K562 (cell line): ENCODE data around the gene CCAR1. TPM values are rescaled to one million over a fixed set of nuclear protein-coding genes. Genes with fewer than 3 reads are reported as not detected.

ENCODE experiments used
- BHLHE40 ChIP-seq: IDR thresholded peaks from 2 replicates; pipeline ENCODE4 v1.6.1; 2011; ENCODE audit warnings: low read length, improper control_type of control experiment
- BRCA1 ChIP-seq, 2 experiments: fragments of 450-650 bp in 1 of 2; sonication (generic) in 1 of 2; formaldehyde crosslinking in 1 of 2; IDR thresholded peaks; 2 replicates each; pipeline versions ENCODE4 v1.5.0 to v1.6.1; 2017 to 2020; ENCODE audit warnings: mild to moderate bottlenecking in 1 of 2, missing genetic modification reagents in 1 of 2
- CREB1 ChIP-seq, 2 experiments: sonication (generic) in 1 of 2; formaldehyde crosslinking in 1 of 2; IDR thresholded peaks; 2 replicates each; pipeline versions ENCODE4 v1.6.1 to v1.8.0; 2012 to 2022; ENCODE audit warnings: inconsistent platforms in 1 of 2, mild to moderate bottlenecking in 1 of 2, missing genetic modification reagents in 1 of 2, moderate library complexity in 1 of 2
- CTCF ChIP-seq, 3 experiments: IDR thresholded peaks in 2 of 3; conservative IDR thresholded peaks in 1 of 3; 2 replicates each; pipeline ENCODE4 v1.5.1; 2011 to 2012; ENCODE audit warnings: low read length in 3 of 3, mild to moderate bottlenecking in 3 of 3, control low read depth in 2 of 3, improper control_type of control experiment in 1 of 3, inconsistent platforms in 1 of 3, low read depth in 1 of 3, mixed read lengths in 1 of 3, moderate library complexity in 1 of 3; ENCODE audit not compliant: insufficient read depth in 2 of 3
- ELF2 ChIP-seq: fragments of 250-450 bp; sonication (Bioruptor Pico); IDR thresholded peaks from 2 replicates; pipeline ENCODE4 v1.5.0; 2021; ENCODE audit warnings: mild to moderate bottlenecking
- GATAD2A ChIP-seq: fragments of 450-650 bp; IDR thresholded peaks from 2 replicates; pipeline ENCODE4 v1.6.1; 2017
- MCM3 ChIP-seq: fragments of 450-650 bp; IDR thresholded peaks from 2 replicates; pipeline ENCODE4 v1.6.1; 2016
- RAD21 ChIP-seq, 2 experiments: fragments of 250-450 bp in 1 of 2; fragments of 450-650 bp in 1 of 2; sonication (Bioruptor Pico) in 1 of 2; formaldehyde crosslinking in 1 of 2; IDR thresholded peaks in 1 of 2; conservative IDR thresholded peaks in 1 of 2; 2 replicates each; pipeline versions ENCODE4 v1.4.0 to v1.8.0; 2020 to 2022; ENCODE audit warnings: mild to moderate bottlenecking in 2 of 2, moderate library complexity in 1 of 2
- RFX1 ChIP-seq: fragments of 450-650 bp; IDR thresholded peaks from 2 replicates; pipeline ENCODE4 v1.6.1; 2016; ENCODE audit warnings: mild to moderate bottlenecking, moderate library complexity
- YBX1 ChIP-seq: fragments of 450-650 bp; IDR thresholded peaks from 2 replicates; pipeline ENCODE4 v1.7.1; 2016; ENCODE audit warnings: mild to moderate bottlenecking
- ZBTB43 ChIP-seq: sonication (generic); formaldehyde crosslinking; IDR thresholded peaks from 2 replicates; pipeline ENCODE4 v1.8.0; 2023; ENCODE audit warnings: mild to moderate bottlenecking, missing genetic modification reagents
- ZBTB8A ChIP-seq: fragments of 450-650 bp; IDR thresholded peaks from 2 replicates; pipeline ENCODE4 v1.6.1; 2018; ENCODE audit warnings: mild to moderate bottlenecking, moderate library complexity; ENCODE audit not compliant: partially characterized antibody
- ZC3H4 ChIP-seq: sonication (generic); formaldehyde crosslinking; IDR thresholded peaks from 2 replicates; pipeline ENCODE4 v1.9.0; 2021; ENCODE audit warnings: missing genetic modification reagents, borderline replicate concordance
- ZNF134 ChIP-seq: fragments of 250-450 bp; sonication (Bioruptor Pico); conservative IDR thresholded peaks from 2 replicates; pipeline ENCODE4 v1.4.0; 2020
- ZNF282 ChIP-seq: sonication (generic); formaldehyde crosslinking; IDR thresholded peaks from 2 replicates; pipeline ENCODE4 v1.8.1; 2023; ENCODE audit warnings: missing genetic modification reagents
- ZNF398 ChIP-seq: fragments of 250-450 bp; sonication (Bioruptor Pico); IDR thresholded peaks from 2 replicates; pipeline ENCODE4 v1.8.0; 2021; ENCODE audit warnings: moderate library complexity, mild to moderate bottlenecking, inconsistent platforms
- ZNF408 ChIP-seq: fragments of 250-450 bp; sonication (Bioruptor Pico); IDR thresholded peaks from 2 replicates; pipeline ENCODE4 v1.4.0; 2020; ENCODE audit warnings: low read depth, mild to moderate bottlenecking, moderate library complexity
- ZNF695 ChIP-seq: fragments of 450-650 bp; formaldehyde crosslinking; IDR thresholded peaks from 2 replicates; pipeline ENCODE4 v1.4.0; 2020; ENCODE audit warnings: mild to moderate bottlenecking, moderate library complexity
- polyA plus RNA-seq, 8 experiments: library from polyadenylated mRNA; depleted of rRNA in 4 of 8; stranded (reverse) in 5 of 8; unstranded in 3 of 8; fragments of >200 nt; fragmentation: Nextera tagmentation in 2 of 8; fragmentation: Illumina TruSeq in 1 of 8; extraction: Ambion mirVana in 2 of 8; extraction: Trizol in 1 of 8; gene quantifications; 2 replicates each; pipeline versions ENCODE4 v1.2.1 to v1.2.3, GENCODE V29; 2011 to 2014; ENCODE audit warnings: inconsistent platforms in 1 of 8, missing spikeins in 1 of 8
- total RNA-seq, 7 experiments: library from RNA; depleted of rRNA in 6 of 7; stranded (reverse); fragments of >200 nt in 6 of 7; fragmentation: Illumina TruSeq in 2 of 7; extraction: Trizol in 2 of 7; gene quantifications; 2 replicates each; pipeline versions ENCODE4 v1.2.1 to v1.2.3, GENCODE V29; 2011 to 2021; ENCODE audit warnings: low replicate concordance in 1 of 7

The CCAR1 gene
- total and polyA plus RNA-seq, 9 of the 15 experiments (the other 6 are each of a cell fraction or from before 2014, with no cell fraction given) = 44.8 to 173 (median 111) TPM

- TF ChIP-seq ZNF134 (CRISPR knock-in tag) (no peak), BRCA1 (IDR thresholded peaks at IDR 0.05) (no peak), BRCA1 (CRISPR knock-in tag; IDR thresholded peaks at IDR 0.05) (no peak), BHLHE40 (no peak), ELF2 (CRISPR knock-in tag) (no peak), ZNF408 (no peak), ZNF398 (CRISPR knock-in tag) (no peak), YBX1 (no peak), ZBTB43 (no peak), RAD21 (CRISPR knock-in tag; conservative IDR thresholded peaks at IDR 0.05 in 1 of 2, IDR thresholded peaks at IDR 0.05 in 1 of 2) (peak; percentile 35 to 53; a peak in 3 of 4 replicates), CREB1 (IDR thresholded peaks at IDR 0.05) (no peak), CREB1 (CRISPR knock-in tag; IDR thresholded peaks at IDR 0.05) (no peak), RFX1 (no peak), ZNF695 (CRISPR knock-in tag) (no peak), ZC3H4 (CRISPR knock-in tag) (no peak), ZNF282 (CRISPR knock-in tag) (no peak), CTCF (IDR thresholded peaks at IDR 0.05 in 2 of 3, conservative IDR thresholded peaks at IDR 0.05 in 1 of 3; ENCODE audit: insufficient read depth in 2 of 3, low read depth in 1 of 3, low read length in 3 of 3) (peak in 2 of 3 experiments; percentile 12 to 51; a peak in 3 of 6 replicates), MCM3 (no peak), GATAD2A (no peak), ZBTB8A (no peak)
Observed at GRCh38 chr10:68792115-68792514, 71.1 kb downstream of the CCAR1 start (continued).
